OCI-LY3 (cell line): Measurements from ENCODE around the gene PCSK6.

Experiments
- EZH2phosphoT487 ChIP-seq: fragments of 200-600 bp; shearing (Covaris generic); IDR thresholded peaks from 2 replicates; pipeline ENCODE4 v1.6.1; 2018; ENCODE audit warnings: antibody characterized with exemption, mixed run types, low read depth
- TF ChIP-seq, protein P1 (sequence below): fragments of 200-600, 300-600 bp; sonication (generic); IDR thresholded peaks from 2 replicates; pipeline ENCODE4 v1.5.1; 2014; ENCODE audit warnings: antibody characterized with exemption, low read length, low read depth

GRCh38 chr15:101449471-101450402 is 39.8 kb downstream of the PCSK6 start:
- TF ChIP-seq, protein P1, sequence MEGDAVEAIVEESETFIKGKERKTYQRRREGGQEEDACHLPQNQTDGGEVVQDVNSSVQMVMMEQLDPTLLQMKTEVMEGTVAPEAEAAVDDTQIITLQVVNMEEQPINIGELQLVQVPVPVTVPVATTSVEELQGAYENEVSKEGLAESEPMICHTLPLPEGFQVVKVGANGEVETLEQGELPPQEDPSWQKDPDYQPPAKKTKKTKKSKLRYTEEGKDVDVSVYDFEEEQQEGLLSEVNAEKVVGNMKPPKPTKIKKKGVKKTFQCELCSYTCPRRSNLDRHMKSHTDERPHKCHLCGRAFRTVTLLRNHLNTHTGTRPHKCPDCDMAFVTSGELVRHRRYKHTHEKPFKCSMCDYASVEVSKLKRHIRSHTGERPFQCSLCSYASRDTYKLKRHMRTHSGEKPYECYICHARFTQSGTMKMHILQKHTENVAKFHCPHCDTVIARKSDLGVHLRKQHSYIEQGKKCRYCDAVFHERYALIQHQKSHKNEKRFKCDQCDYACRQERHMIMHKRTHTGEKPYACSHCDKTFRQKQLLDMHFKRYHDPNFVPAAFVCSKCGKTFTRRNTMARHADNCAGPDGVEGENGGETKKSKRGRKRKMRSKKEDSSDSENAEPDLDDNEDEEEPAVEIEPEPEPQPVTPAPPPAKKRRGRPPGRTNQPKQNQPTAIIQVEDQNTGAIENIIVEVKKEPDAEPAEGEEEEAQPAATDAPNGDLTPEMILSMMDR, result no peak
- TF ChIP-seq EZH2phosphoT487, result no peak
